ENCODE measurements around the gene ST3GAL3. TPM values are rescaled to one million over a fixed set of nuclear protein-coding genes. Genes with fewer than 3 reads are reported as not detected.
A peak's percentile ranks its signal among the peaks of the same experiment; 100 is the strongest.

The ST3GAL3 gene
- total RNA-seq, 1 experiment from 2014 or later = 26.0 TPM

DNA sequence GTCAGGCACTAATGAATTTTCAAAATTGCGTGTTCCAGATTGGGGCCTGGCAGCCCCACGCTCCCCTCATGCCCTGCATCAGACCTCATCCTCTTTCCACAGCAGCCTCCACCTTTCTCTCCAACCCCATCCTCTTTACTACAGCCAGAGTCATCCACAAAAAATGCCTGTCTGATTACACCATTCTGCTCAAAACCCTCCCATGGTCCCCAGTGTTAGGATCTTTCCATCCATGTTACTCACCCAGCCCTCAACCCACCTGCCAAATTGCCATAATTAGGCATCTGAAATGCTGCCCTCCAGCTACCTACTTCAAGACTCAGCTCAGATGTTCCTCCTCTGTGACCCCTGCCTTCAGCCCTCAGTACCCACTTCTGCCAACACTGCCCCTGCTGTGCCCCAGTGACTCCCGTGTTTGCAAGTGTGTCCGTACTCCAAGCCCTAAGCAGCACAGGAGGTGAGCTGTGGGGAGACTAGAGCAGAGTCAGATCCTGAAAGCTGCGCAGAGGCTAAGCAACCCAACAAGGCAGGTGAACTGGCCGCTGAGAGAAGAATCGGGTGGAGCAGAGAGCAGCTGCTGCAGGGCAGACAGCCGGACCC, 225.6 kb downstream of the ST3GAL3 start:
- intact Hi-C loops (cut with micrococcal nuclease; ENCODE audit: unreplicated experiment) (loop anchor here (10.0 kb wide), 1 partner anchor 408 kb away; no protein-coding TSS in a partner anchor), in situ Hi-C loops (cut with HindIII; ENCODE audit: low pct_unique_long_range_greater_than_20kb, low sequenced_read_pairs) (loop anchor here (25.0 kb wide), 1 partner anchor 171 kb away; no protein-coding TSS in a partner anchor)
- Histone ChIP-seq H3K27ac (ENCODE audit: low read length) (no peak overlapping the region), H3K4me1 (ENCODE audit: control insufficient read depth, insufficient read depth, low read length) (peaks cover 17% of the 10 kb centered on the region), H3K4me3 (ENCODE audit: low read depth in 2 of 2, low read length in 2 of 2) (no peak overlapping the region), H3K9me3 (ENCODE audit: control insufficient read depth, insufficient read depth, low read depth, low read length) (no peaks in the 10 kb centered on the region), H3K36me3 (ENCODE audit: control insufficient read depth, insufficient read depth, low read length) (no peaks in the 10 kb centered on the region), H3K27me3 (ENCODE audit: control insufficient read depth, insufficient read depth, low read length) (no peaks in the 10 kb centered on the region)
- ChIA-PET POLR2A (no interaction called here), CTCF (interaction anchor here (0.5 to 3.5 kb wide), 2 partner anchors 168 to 685 kb away, joined by 3 to 84 read pairs; no protein-coding TSS in a partner anchor)
- TF ChIP-seq, protein P1, sequence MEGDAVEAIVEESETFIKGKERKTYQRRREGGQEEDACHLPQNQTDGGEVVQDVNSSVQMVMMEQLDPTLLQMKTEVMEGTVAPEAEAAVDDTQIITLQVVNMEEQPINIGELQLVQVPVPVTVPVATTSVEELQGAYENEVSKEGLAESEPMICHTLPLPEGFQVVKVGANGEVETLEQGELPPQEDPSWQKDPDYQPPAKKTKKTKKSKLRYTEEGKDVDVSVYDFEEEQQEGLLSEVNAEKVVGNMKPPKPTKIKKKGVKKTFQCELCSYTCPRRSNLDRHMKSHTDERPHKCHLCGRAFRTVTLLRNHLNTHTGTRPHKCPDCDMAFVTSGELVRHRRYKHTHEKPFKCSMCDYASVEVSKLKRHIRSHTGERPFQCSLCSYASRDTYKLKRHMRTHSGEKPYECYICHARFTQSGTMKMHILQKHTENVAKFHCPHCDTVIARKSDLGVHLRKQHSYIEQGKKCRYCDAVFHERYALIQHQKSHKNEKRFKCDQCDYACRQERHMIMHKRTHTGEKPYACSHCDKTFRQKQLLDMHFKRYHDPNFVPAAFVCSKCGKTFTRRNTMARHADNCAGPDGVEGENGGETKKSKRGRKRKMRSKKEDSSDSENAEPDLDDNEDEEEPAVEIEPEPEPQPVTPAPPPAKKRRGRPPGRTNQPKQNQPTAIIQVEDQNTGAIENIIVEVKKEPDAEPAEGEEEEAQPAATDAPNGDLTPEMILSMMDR (IDR thresholded peaks at IDR 0.05) = no peak
- TF ChIP-seq POLR2AphosphoS5 (IDR thresholded peaks at IDR 0.05; ENCODE audit: low read depth, low read length) (no peak), REST (IDR thresholded peaks at IDR 0.05; ENCODE audit: insufficient read depth in 1 of 2, low read depth in 2 of 2, low read length in 1 of 2) (no peak), SIN3A (IDR thresholded peaks at IDR 0.05; ENCODE audit: borderline replicate concordance, insufficient read depth, low read depth, low read length) (no peak), TCF7L2 (IDR thresholded peaks at IDR 0.05; ENCODE audit: low read depth, low read length) (no peak)
- BruUV-seq (replicated peaks) = no TSS peak
- ATAC-seq = no peak
- DNase-seq (ENCODE audit: low read depth, low spot score) = no peak

DNA sequence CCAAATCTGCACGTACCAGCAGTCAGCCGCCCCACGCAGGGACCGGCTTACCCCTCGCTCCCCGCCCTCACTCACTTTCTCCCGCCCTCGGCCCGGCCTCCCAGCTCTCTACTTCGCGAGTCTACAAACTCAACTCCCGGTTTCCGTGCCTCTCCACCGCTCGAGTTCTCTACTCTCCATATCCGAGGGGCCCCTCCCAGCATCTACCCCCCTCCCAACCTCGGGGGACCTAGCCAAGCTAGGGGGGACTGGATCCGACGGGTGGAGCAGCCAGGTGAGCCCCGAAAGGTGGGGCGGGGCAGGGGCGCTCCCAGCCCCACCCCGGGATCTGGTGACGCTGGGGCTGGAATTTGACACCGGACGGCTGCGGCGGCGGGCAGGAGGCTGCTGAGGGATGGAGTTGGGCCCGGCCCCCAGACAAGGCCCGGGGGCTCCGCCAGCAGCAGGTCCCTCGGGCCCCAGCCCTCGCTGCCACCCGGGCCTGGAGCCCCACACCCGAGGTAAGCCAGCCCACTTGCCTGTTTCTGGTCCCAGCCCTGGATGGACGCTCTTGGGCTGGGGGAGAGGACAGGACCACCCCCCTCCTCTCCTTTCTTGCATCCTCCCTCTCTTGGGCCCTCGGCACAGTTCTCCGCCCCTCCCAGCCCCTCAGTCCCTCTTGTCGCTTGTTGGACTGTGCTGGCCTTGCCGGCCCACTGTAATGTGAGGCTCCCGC, 226.2 kb downstream of the ST3GAL3 start, which contains the start of gene ARTN:
Gene ARTN (plus strand): TSS at position 416 of the 715 bp plus-strand sequence. CDS start 1,856 bp downstream, outside the sequence.
- H3K4me3 ChIP-seq (ENCODE audit: low read depth in 2 of 2, low read length in 2 of 2) = no peak within 1 kb of the TSS
- POLR2A ChIA-PET = no interaction called here
- no peaks in the 10 kb centered on the region for H3K36me3 ChIP-seq (ENCODE audit: control insufficient read depth, insufficient read depth, low read length)
- H3K4me1 ChIP-seq (ENCODE audit: control insufficient read depth, insufficient read depth, low read length) = peaks cover 17% of the 10 kb centered on the region
- peak within 1 kb of the TSS; percentile 40; the same call in 1 of the 2 replicates for H3K27ac ChIP-seq (ENCODE audit: low read length)
- ATAC-seq (no peak), DNase-seq (ENCODE audit: low read depth, low spot score) (no peak)
- CTCF ChIA-PET = interaction anchor here (0.5 to 3.5 kb wide), 3 partner anchors 80 to 684 kb away, joined by 3 to 84 read pairs (median 5); no protein-coding TSS in a partner anchor
- no peaks in the 10 kb centered on the region for H3K27me3 ChIP-seq (ENCODE audit: control insufficient read depth, insufficient read depth, low read length)
- in situ Hi-C loops (cut with HindIII; ENCODE audit: low pct_unique_long_range_greater_than_20kb, low sequenced_read_pairs) (loop anchor here (25.0 kb wide), 1 partner anchor 171 kb away; no protein-coding TSS in a partner anchor), intact Hi-C loops (cut with micrococcal nuclease; ENCODE audit: unreplicated experiment) (loop anchor here (2.0 to 10.0 kb wide), 2 partner anchors 171 to 409 kb away; no protein-coding TSS in a partner anchor)
- BruUV-seq (replicated peaks) = no TSS peak
- TF ChIP-seq, protein P1 (IDR thresholded peaks at IDR 0.05) = no peak
- TF ChIP-seq REST (IDR thresholded peaks at IDR 0.05; ENCODE audit: insufficient read depth in 1 of 2, low read depth in 2 of 2, low read length in 1 of 2) = no peak
- TF ChIP-seq POLR2AphosphoS5 (IDR thresholded peaks at IDR 0.05; ENCODE audit: low read depth, low read length) = no peak
- TF ChIP-seq TCF7L2 (IDR thresholded peaks at IDR 0.05; ENCODE audit: low read depth, low read length) = no peak
- no peak for TF ChIP-seq SIN3A (IDR thresholded peaks at IDR 0.05; ENCODE audit: borderline replicate concordance, insufficient read depth, low read depth, low read length)
- H3K9me3 ChIP-seq (ENCODE audit: control insufficient read depth, insufficient read depth, low read depth, low read length) = no peaks in the 10 kb centered on the region
